ENCODE measurements around the gene SSBP3. TPM values are rescaled to one million over a fixed set of nuclear protein-coding genes. Genes with fewer than 3 reads are reported as not detected.

Gene SSBP3
- total and polyA plus RNA-seq, 2 experiments from 2014 or later: 47.4 to 68.6 TPM

DNA sequence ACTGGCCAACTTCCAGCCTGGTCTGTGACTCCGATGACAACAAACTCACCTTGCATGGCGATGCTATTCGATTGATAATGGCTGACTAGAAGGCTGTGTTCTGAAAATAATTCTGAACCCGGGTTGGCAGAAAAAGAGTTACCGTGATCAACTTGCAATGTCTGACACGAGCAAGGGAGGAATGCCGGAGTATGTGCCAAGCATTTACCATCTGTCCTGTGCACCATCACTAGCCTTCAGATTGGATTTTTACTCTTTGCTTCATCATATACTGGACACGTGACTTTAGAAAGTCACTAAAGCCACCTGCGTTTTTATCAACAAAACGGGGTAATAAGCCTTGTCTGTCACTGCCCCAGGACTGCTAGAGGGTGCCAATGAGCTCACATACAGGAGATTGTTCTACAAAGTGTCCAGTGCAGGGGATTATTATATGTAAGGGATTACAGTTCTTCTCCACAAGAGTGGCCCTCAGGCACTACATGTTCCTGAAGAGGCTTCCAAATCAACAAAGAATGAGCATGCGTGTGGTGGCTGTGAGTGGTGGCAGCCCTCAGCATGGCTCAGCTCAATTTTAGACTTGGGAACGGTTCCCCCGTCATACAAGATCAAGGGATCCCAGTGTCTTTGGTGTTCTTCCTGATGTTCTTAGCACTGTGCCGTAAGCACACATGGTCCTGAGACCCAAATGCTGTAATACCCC is 35.8 kb downstream of the SSBP3 start:
- Mint-ChIP-seq H3K27me3 (ENCODE audit: insufficient read depth, low read depth, poor library complexity) (peaks cover 12% of the 10 kb centered on the region), H3K27ac (peak overlapping the region; percentile 52; the same call in 1 of the 2 replicates), H3K9me3 (no peaks in the 10 kb centered on the region), H3K4me1 (peaks cover 87% of the 10 kb centered on the region), H3K36me3 (ENCODE audit: low read depth) (peaks cover 18% of the 10 kb centered on the region), H3K4me3 (no peak overlapping the region)
- ATAC-seq (no peak), DNase-seq (ENCODE audit: low spot score) (no peak)
- H3K27ac ChIP-seq (ENCODE audit: low read depth): no peak overlapping the region
- no peak overlapping the region for H2AFZ ChIP-seq
- H3K79me2 ChIP-seq (replicated peaks; ENCODE audit: insufficient read depth): peaks cover 100% of the 10 kb centered on the region
- H3K4me2 ChIP-seq: no peak overlapping the region
- H3K27me3 ChIP-seq (ENCODE audit: insufficient read depth): no peaks in the 10 kb centered on the region
- H4K20me1 ChIP-seq (replicated peaks; ENCODE audit: insufficient read depth): peaks cover 34% of the 10 kb centered on the region
- 0 out of 2 replicates have a peak, but pooled peaks cover 2% of the 10 kb centered on the region for H3K9me2 ChIP-seq (ENCODE audit: insufficient read depth)
- H3K4me3 ChIP-seq: no peak overlapping the region
- peaks cover 7% of the 10 kb centered on the region; the same call in 1 of the 2 replicates for H3F3A ChIP-seq (replicated peaks; ENCODE audit: low read depth)
- TF ChIP-seq, protein P1, sequence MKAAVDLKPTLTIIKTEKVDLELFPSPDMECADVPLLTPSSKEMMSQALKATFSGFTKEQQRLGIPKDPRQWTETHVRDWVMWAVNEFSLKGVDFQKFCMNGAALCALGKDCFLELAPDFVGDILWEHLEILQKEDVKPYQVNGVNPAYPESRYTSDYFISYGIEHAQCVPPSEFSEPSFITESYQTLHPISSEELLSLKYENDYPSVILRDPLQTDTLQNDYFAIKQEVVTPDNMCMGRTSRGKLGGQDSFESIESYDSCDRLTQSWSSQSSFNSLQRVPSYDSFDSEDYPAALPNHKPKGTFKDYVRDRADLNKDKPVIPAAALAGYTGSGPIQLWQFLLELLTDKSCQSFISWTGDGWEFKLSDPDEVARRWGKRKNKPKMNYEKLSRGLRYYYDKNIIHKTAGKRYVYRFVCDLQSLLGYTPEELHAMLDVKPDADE (IDR thresholded peaks at IDR 0.05): no peak
- no peak for TF ChIP-seq ZNF114 (CRISPR knock-in tag; IDR thresholded peaks at IDR 0.05)
- no peak for TF ChIP-seq EZH2 (IDR thresholded peaks at IDR 0.05; ENCODE audit: low read depth, unreplicated experiment)
- TF ChIP-seq STAT1 (IDR thresholded peaks at IDR 0.05; ENCODE audit: unreplicated experiment): no peak
- no peaks in the 10 kb centered on the region for H3K36me3 ChIP-seq (ENCODE audit: insufficient read depth)
- peaks cover 64% of the 10 kb centered on the region for H3K4me1 ChIP-seq (ENCODE audit: insufficient read depth)

DNA sequence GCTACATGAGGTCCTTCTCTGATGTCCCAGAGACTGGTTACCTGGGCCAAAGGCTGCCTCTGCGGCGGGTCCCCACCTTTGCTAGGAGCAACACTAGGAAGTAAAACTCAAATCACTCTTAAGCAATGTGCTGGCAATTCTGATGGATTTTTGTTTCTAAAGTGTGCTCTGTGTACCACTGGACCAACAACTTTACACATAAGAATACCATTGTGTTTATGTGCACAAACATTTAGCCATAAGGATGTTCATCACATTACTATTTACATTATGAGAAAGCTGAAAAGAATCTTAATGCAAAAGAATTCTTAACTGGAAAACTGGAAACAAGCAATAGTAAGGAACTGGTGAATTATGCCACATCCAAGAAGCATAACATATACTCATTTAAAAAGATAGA is 38.6 kb downstream of the SSBP3 start:
- Histone ChIP-seq H3K9me2 (ENCODE audit: insufficient read depth) (0 out of 2 replicates have a peak, but pooled peaks cover 2% of the 10 kb centered on the region), H3K36me3 (ENCODE audit: insufficient read depth) (no peaks in the 10 kb centered on the region), H3K79me2 (replicated peaks; ENCODE audit: insufficient read depth) (peaks cover 100% of the 10 kb centered on the region), H4K20me1 (replicated peaks; ENCODE audit: insufficient read depth) (peaks cover 33% of the 10 kb centered on the region), H3F3A (replicated peaks; ENCODE audit: low read depth) (peaks cover 6% of the 10 kb centered on the region; the same call in 1 of the 2 replicates), H3K4me3 (no peak overlapping the region), H3K4me1 (ENCODE audit: insufficient read depth) (peaks cover 65% of the 10 kb centered on the region), H3K4me2 (no peak overlapping the region), H3K27me3 (ENCODE audit: insufficient read depth) (no peaks in the 10 kb centered on the region), H2AFZ (no peak overlapping the region), H3K27ac (ENCODE audit: low read depth) (0 out of 2 replicates have a peak overlapping the region, but pooled peaks have one; percentile 50)
- Mint-ChIP-seq H3K36me3 (ENCODE audit: low read depth) (peaks cover 14% of the 10 kb centered on the region; the same call in 2 of the 3 replicates), H3K27me3 (ENCODE audit: insufficient read depth, low read depth, poor library complexity) (peaks cover 14% of the 10 kb centered on the region), H3K4me1 (peaks cover 88% of the 10 kb centered on the region), H3K9me3 (no peaks in the 10 kb centered on the region), H3K27ac (no peak overlapping the region), H3K4me3 (no peak overlapping the region)
- ATAC-seq: no peak
- DNase-seq (ENCODE audit: low spot score): no peak
- TF ChIP-seq, protein P1 (IDR thresholded peaks at IDR 0.05): no peak
- no peak for TF ChIP-seq EZH2 (IDR thresholded peaks at IDR 0.05; ENCODE audit: low read depth, unreplicated experiment)
- TF ChIP-seq CREB1 (CRISPR knock-in tag; IDR thresholded peaks at IDR 0.05; ENCODE audit: low read depth): no peak
- TF ChIP-seq, protein P2, sequence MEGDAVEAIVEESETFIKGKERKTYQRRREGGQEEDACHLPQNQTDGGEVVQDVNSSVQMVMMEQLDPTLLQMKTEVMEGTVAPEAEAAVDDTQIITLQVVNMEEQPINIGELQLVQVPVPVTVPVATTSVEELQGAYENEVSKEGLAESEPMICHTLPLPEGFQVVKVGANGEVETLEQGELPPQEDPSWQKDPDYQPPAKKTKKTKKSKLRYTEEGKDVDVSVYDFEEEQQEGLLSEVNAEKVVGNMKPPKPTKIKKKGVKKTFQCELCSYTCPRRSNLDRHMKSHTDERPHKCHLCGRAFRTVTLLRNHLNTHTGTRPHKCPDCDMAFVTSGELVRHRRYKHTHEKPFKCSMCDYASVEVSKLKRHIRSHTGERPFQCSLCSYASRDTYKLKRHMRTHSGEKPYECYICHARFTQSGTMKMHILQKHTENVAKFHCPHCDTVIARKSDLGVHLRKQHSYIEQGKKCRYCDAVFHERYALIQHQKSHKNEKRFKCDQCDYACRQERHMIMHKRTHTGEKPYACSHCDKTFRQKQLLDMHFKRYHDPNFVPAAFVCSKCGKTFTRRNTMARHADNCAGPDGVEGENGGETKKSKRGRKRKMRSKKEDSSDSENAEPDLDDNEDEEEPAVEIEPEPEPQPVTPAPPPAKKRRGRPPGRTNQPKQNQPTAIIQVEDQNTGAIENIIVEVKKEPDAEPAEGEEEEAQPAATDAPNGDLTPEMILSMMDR (conservative IDR thresholded peaks at IDR 0.05; ENCODE audit: low read depth in 2 of 2): no peak
- TF ChIP-seq EZH2phosphoT487 (IDR thresholded peaks at IDR 0.05; ENCODE audit: unreplicated experiment): no peak
- no peak for TF ChIP-seq ZNF331 (CRISPR knock-in tag; IDR thresholded peaks at IDR 0.05; ENCODE audit: low read depth)
- TF ChIP-seq, protein P3, sequence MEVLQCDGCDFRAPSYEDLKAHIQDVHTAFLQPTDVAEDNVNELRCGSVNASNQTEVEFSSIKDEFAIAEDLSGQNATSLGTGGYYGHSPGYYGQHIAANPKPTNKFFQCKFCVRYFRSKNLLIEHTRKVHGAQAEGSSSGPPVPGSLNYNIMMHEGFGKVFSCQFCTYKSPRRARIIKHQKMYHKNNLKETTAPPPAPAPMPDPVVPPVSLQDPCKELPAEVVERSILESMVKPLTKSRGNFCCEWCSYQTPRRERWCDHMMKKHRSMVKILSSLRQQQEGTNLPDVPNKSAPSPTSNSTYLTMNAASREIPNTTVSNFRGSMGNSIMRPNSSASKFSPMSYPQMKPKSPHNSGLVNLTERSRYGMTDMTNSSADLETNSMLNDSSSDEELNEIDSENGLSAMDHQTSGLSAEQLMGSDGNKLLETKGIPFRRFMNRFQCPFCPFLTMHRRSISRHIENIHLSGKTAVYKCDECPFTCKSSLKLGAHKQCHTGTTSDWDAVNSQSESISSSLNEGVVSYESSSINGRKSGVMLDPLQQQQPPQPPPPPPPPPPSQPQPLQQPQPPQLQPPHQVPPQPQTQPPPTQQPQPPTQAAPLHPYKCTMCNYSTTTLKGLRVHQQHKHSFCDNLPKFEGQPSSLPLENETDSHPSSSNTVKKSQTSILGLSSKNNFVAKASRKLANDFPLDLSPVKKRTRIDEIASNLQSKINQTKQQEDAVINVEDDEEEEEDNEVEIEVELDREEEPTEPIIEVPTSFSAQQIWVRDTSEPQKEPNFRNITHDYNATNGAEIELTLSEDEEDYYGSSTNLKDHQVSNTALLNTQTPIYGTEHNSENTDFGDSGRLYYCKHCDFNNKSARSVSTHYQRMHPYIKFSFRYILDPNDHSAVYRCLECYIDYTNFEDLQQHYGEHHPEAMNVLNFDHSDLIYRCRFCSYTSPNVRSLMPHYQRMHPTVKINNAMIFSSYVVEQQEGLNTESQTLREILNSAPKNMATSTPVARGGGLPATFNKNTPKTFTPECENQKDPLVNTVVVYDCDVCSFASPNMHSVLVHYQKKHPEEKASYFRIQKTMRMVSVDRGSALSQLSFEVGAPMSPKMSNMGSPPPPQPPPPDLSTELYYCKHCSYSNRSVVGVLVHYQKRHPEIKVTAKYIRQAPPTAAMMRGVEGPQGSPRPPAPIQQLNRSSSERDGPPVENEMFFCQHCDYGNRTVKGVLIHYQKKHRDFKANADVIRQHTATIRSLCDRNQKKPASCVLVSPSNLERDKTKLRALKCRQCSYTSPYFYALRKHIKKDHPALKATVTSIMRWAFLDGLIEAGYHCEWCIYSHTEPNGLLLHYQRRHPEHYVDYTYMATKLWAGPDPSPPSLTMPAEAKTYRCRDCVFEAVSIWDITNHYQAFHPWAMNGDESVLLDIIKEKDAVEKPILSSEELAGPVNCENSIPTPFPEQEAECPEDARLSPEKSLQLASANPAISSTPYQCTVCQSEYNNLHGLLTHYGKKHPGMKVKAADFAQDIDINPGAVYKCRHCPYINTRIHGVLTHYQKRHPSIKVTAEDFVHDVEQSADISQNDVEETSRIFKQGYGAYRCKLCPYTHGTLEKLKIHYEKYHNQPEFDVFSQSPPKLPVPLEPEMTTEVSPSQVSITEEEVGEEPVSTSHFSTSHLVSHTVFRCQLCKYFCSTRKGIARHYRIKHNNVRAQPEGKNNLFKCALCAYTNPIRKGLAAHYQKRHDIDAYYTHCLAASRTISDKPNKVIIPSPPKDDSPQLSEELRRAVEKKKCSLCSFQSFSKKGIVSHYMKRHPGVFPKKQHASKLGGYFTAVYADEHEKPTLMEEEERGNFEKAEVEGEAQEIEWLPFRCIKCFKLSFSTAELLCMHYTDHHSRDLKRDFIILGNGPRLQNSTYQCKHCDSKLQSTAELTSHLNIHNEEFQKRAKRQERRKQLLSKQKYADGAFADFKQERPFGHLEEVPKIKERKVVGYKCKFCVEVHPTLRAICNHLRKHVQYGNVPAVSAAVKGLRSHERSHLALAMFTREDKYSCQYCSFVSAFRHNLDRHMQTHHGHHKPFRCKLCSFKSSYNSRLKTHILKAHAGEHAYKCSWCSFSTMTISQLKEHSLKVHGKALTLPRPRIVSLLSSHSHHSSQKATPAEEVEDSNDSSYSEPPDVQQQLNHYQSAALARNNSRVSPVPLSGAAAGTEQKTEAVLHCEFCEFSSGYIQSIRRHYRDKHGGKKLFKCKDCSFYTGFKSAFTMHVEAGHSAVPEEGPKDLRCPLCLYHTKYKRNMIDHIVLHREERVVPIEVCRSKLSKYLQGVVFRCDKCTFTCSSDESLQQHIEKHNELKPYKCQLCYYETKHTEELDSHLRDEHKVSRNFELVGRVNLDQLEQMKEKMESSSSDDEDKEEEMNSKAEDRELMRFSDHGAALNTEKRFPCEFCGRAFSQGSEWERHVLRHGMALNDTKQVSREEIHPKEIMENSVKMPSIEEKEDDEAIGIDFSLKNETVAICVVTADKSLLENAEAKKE (CRISPR knock-in tag; IDR thresholded peaks at IDR 0.05): no peak
- no peak for TF ChIP-seq ZNF114 (CRISPR knock-in tag; IDR thresholded peaks at IDR 0.05)
